ENCODE results near the gene HAGH. TPM values are rescaled to one million over a fixed set of nuclear protein-coding genes. Genes with fewer than 3 reads are reported as not detected.

HAGH gene
- total RNA-seq, 2 donors from 2014 or later, result 45.7 to 46.5 TPM

- Histone ChIP-seq H3K36me3 (replicated peaks in 1 of 2; ENCODE audit: insufficient read depth in 1 of 2, low read depth in 2 of 2) (no peaks in the 10 kb centered on the region), H3K4me3 (no peak overlapping the region), H3K9me3 (no peaks in the 10 kb centered on the region), H3K27ac (no peak overlapping the region), H3K4me1 (peaks cover 32% of the 10 kb centered on the region), H3K27me3 (no peaks in the 10 kb centered on the region)
- WGBS, 2 donors, result 88 to 94% methylated on average over 19 to 20 of the region's 24 CpGs
- TF ChIP-seq, protein P1, sequence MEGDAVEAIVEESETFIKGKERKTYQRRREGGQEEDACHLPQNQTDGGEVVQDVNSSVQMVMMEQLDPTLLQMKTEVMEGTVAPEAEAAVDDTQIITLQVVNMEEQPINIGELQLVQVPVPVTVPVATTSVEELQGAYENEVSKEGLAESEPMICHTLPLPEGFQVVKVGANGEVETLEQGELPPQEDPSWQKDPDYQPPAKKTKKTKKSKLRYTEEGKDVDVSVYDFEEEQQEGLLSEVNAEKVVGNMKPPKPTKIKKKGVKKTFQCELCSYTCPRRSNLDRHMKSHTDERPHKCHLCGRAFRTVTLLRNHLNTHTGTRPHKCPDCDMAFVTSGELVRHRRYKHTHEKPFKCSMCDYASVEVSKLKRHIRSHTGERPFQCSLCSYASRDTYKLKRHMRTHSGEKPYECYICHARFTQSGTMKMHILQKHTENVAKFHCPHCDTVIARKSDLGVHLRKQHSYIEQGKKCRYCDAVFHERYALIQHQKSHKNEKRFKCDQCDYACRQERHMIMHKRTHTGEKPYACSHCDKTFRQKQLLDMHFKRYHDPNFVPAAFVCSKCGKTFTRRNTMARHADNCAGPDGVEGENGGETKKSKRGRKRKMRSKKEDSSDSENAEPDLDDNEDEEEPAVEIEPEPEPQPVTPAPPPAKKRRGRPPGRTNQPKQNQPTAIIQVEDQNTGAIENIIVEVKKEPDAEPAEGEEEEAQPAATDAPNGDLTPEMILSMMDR (IDR thresholded peaks at IDR 0.05), result no peak
- TF ChIP-seq POLR2A (IDR thresholded peaks at IDR 0.05), result no peak
- ATAC-seq, result no peak
- no peak for DNase-seq
- intact Hi-C loops (cut with DNase I), result no loop called here
Observed at GRCh38 chr16:1821861-1822611, 4.6 kb downstream of the HAGH start.

DNA sequence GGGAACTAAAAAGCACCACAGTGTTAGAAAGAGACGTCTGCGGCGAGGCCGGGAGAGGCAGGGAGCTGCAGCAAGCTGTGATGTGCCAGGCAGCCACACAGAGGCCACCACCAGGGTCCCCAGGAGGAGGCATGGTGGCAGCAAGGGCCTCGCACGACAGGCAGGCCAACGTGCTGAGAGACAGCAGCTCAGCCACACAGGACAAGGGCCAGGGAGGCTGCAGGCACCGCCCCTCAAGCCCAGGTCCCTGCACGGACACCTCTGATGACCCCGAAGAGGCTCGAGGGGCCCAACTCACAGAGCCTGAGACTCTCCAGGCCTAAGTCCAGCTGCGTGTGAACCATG, 5.7 kb downstream of the HAGH start:
- Histone ChIP-seq H3K4me3 (no peak overlapping the region), H3K36me3 (replicated peaks in 1 of 2; ENCODE audit: insufficient read depth in 1 of 2, low read depth in 2 of 2) (peaks cover 0 to 8% of the 10 kb centered on the region in 2 donors), H3K4me1 (peaks cover 32% of the 10 kb centered on the region), H3K9me3 (no peaks in the 10 kb centered on the region), H3K27ac (no peak overlapping the region), H3K27me3 (no peaks in the 10 kb centered on the region)
- intact Hi-C loops (cut with DNase I), result no loop called here
- WGBS, 2 donors, result 86 to 93% methylated on average over 6 of the region's 12 CpGs
- no peak for TF ChIP-seq POLR2A (IDR thresholded peaks at IDR 0.05)
- TF ChIP-seq, protein P1 (IDR thresholded peaks at IDR 0.05), result no peak
- ATAC-seq, result no peak
- no peak for DNase-seq

DNA sequence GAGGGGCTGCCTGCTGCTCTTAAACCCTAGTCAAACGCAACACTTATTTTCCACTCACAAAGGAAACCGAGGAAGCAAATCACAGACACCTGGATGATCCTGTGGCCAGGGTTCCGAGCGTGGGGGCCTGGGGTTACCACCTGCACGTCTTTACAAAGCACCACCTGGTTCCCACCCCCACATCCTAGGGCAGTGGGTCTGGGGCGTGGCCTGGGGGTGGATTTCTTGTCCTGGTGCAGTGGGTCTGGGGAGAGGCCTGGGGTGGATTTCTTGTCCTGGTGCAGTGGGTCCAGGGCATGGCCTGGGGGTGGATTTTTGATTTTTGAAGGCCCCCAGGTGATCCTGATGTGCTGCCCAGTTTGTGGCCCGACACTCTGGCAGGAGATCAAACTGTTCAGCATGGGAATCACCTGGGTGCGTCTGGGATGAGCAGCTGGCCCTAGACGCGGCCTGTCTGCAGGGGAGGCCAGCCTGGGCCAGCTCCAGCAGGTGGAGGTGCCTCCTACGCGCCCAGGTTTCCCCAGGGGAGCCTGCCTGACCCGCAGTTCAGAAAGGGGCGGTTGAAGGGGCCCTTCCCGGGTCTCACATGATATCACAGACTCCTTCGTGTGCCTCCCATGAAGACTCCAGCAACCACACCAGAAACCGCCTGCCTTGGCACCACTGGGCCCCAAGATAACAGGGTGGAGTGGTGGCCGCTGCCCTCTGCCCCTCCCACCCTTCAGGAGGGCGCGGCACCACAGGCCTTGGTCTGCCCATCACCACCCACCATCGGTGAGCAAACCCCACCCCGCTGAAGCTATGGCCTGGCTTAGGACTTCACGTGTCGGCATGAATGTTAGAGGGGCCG, 6.3 kb downstream of the HAGH start:
- intact Hi-C loops (cut with DNase I), result no loop called here
- DNase-seq, result no peak
- Histone ChIP-seq H3K4me3 (no peak overlapping the region), H3K36me3 (replicated peaks in 1 of 2; ENCODE audit: insufficient read depth in 1 of 2, low read depth in 2 of 2) (peaks cover 0 to 8% of the 10 kb centered on the region in 2 donors), H3K27me3 (no peaks in the 10 kb centered on the region), H3K9me3 (no peaks in the 10 kb centered on the region), H3K4me1 (peaks cover 26% of the 10 kb centered on the region), H3K27ac (no peak overlapping the region)
- WGBS, 2 donors, result 83 to 85% methylated on average over 19 to 24 of the region's 25 CpGs
- no peak for TF ChIP-seq POLR2A (IDR thresholded peaks at IDR 0.05)
- TF ChIP-seq, protein P1 (IDR thresholded peaks at IDR 0.05), result no peak
- ATAC-seq, result no peak

DNA sequence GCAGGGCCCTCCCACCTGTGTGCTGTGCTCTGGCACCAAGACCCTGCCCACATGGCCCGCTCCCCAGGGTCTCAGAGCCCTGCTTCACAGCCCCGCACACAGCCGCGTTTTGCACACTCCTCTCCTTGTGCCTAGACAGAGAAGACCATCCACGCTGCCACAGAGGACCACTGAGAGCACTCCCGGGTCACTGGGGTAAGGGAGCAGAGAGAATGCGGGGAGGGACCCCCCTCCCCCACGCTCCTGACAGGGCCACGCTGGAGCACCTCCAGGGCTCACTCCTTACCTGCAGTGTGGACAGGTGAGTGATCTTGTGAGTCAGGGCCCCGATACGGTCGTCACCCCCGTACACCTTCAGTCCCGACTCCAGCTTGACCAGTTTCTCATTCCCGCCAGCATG, 7.0 kb downstream of the HAGH start:
- TF ChIP-seq, protein P1 (IDR thresholded peaks at IDR 0.05), result no peak
- TF ChIP-seq POLR2A (IDR thresholded peaks at IDR 0.05), result no peak
- no peak for ATAC-seq
- WGBS, 2 donors, result 86 to 92% methylated on average over 12 to 15 of the region's 15 CpGs

More for the DNA sequence above, 7.0 kb downstream of the HAGH start:
- Histone ChIP-seq H3K9me3 (no peaks in the 10 kb centered on the region), H3K4me1 (peaks cover 19% of the 10 kb centered on the region), H3K27ac (no peak overlapping the region), H3K4me3 (no peak overlapping the region), H3K36me3 (replicated peaks in 1 of 2; ENCODE audit: insufficient read depth in 1 of 2, low read depth in 2 of 2) (peaks cover 0 to 8% of the 10 kb centered on the region in 2 donors), H3K27me3 (no peaks in the 10 kb centered on the region)
- no peak for DNase-seq
- intact Hi-C loops (cut with DNase I), result no loop called here
